Upper lobe of left lung (tissue), 6 donors: ENCODE measurements around the gene ATP1A4. TPM values are rescaled to one million over a fixed set of nuclear protein-coding genes. Genes with fewer than 3 reads are reported as not detected.
A peak's percentile ranks its signal among the peaks of the same experiment; 100 is the strongest.

Experiments
- ATAC-seq, 2 donors: fragments of 200-7000 bp; cut with Tn5 transposase; one replicate each; pipeline ENCODE4 v1.9.1; 2022; ENCODE audit warnings: mild to moderate bottlenecking in 2 of 2, moderate library complexity in 2 of 2; ENCODE audit not compliant: low FRiP score in 2 of 2
- DNase-seq, 2 donors: peaks; one replicate each; pipeline ENCODE4 v3.0.0-alpha.2; 2019 to 2020
- H3K27ac ChIP-seq, 4 donors: fragments of 200-600 bp; sonication (generic); one replicate each; pipeline ENCODE4 v1.5.1; 2016 to 2019
- H3K27me3 ChIP-seq, 4 donors: fragments of 200-600 bp; sonication (generic); one replicate each; pipeline ENCODE4 v1.5.1; 2017 to 2019
- H3K36me3 ChIP-seq, 4 donors: fragments of 200-600 bp; sonication (generic); one replicate each; pipeline ENCODE4 v1.5.1; 2016 to 2019
- H3K4me1 ChIP-seq, 4 donors: fragments of 200-600 bp; sonication (generic); one replicate each; pipeline ENCODE4 v1.5.1; 2018 to 2019
- H3K4me3 ChIP-seq, 4 donors: fragments of 200-600 bp; sonication (generic); one replicate each; pipeline ENCODE4 v1.5.1; 2017 to 2019; ENCODE audit warnings: mild to moderate bottlenecking in 2 of 4, moderate library complexity in 1 of 4
- H3K9me3 ChIP-seq, 4 donors: fragments of 200-600 bp; sonication (generic); one replicate each; pipeline ENCODE4 v1.5.1; 2018 to 2019
- EP300 ChIP-seq, 4 donors: sonication (generic); formaldehyde crosslinking; IDR thresholded peaks; one replicate each; pipeline ENCODE4 v1.5.1; 2017; ENCODE audit warnings: antibody characterized with exemption in 4 of 4, control low read depth in 2 of 4
- POLR2A ChIP-seq, 4 donors: fragments of 450-650 bp; IDR thresholded peaks; one replicate each; pipeline ENCODE4 v1.5.1; 2016 to 2017; ENCODE audit warnings: antibody characterized with exemption in 4 of 4, mild to moderate bottlenecking in 2 of 4
- POLR2AphosphoS5 ChIP-seq, 2 donors: sonication (generic); formaldehyde crosslinking; IDR thresholded peaks; one replicate each; pipeline ENCODE4 v1.5.1; 2017; ENCODE audit warnings: antibody characterized with exemption in 2 of 2
- WGBS, 2 donors: methylation state at CpG; one replicate each; pipeline ENCODE4 v1.1.5; 2017 to 2018; 5-methylcytosine and 5-hydroxymethylcytosine counted together
- total RNA-seq, 6 donors: library from RNA; depleted of rRNA in 4 of 6; stranded (reverse); fragments of >200 nt in 4 of 6; gene quantifications; one replicate each; pipeline versions ENCODE4 v1.1.0 to v1.2.1, GENCODE V29; 2016 to 2021
- TF ChIP-seq, protein P1 (sequence below), 6 experiments: fragments of 450-650 bp in 4 of 6; fragments of 200-600 bp in 2 of 6; sonication (generic) in 2 of 6; IDR thresholded peaks; one replicate each; pipeline ENCODE4 v1.5.1; 2016 to 2019; ENCODE audit warnings: antibody characterized with exemption in 6 of 6
- donor health status: DM: no; HTN: no; CAD: no; lungs with moderate emphysema.
- donor health status: DM: no; HTN: yes; CAD: no; lungs with severe emphysema.

Gene ATP1A4
- total RNA-seq, 6 donors from 2014 or later = 0.52 to 0.61 TPM; not detected in 4

- no peaks in the 10 kb centered on the region for H3K9me3 ChIP-seq
- ATAC-seq (no peak), DNase-seq (peak in 1 of 2 donors; percentile 34)
- TF ChIP-seq, protein P1, sequence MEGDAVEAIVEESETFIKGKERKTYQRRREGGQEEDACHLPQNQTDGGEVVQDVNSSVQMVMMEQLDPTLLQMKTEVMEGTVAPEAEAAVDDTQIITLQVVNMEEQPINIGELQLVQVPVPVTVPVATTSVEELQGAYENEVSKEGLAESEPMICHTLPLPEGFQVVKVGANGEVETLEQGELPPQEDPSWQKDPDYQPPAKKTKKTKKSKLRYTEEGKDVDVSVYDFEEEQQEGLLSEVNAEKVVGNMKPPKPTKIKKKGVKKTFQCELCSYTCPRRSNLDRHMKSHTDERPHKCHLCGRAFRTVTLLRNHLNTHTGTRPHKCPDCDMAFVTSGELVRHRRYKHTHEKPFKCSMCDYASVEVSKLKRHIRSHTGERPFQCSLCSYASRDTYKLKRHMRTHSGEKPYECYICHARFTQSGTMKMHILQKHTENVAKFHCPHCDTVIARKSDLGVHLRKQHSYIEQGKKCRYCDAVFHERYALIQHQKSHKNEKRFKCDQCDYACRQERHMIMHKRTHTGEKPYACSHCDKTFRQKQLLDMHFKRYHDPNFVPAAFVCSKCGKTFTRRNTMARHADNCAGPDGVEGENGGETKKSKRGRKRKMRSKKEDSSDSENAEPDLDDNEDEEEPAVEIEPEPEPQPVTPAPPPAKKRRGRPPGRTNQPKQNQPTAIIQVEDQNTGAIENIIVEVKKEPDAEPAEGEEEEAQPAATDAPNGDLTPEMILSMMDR (IDR thresholded peaks at IDR 0.05) = no peak
- TF ChIP-seq POLR2A (IDR thresholded peaks at IDR 0.05) = no peak
- no peak for TF ChIP-seq EP300 (IDR thresholded peaks at IDR 0.05)
- no peak for TF ChIP-seq POLR2AphosphoS5 (IDR thresholded peaks at IDR 0.05)
- no peaks in the 10 kb centered on the region for H3K27me3 ChIP-seq
- no peak overlapping the region for H3K4me3 ChIP-seq
- 61 to 62% methylated on average over 9 to 10 of the region's 10 CpGs for WGBS, 2 donors
- H3K27ac ChIP-seq = peak overlapping the region in 2 of 4 donors; percentile 42 to 65
- H3K36me3 ChIP-seq = peaks cover 22 to 97% (median 83%) of the 10 kb centered on the region in 4 donors
- H3K4me1 ChIP-seq = peaks cover 11 to 33% (median 17%) of the 10 kb centered on the region in 4 donors
Observed at GRCh38 chr1:160217481-160218051, 66.2 kb downstream of the ATP1A4 start.

GRCh38 chr1:160219062-160219929, 67.9 kb downstream of the ATP1A4 start:
- no peak for TF ChIP-seq POLR2AphosphoS5 (IDR thresholded peaks at IDR 0.05)
- TF ChIP-seq, protein P1 (IDR thresholded peaks at IDR 0.05) = peak; percentile 24 to 52 (median 34)
- H3K9me3 ChIP-seq = no peaks in the 10 kb centered on the region
- peaks cover 11 to 33% (median 17%) of the 10 kb centered on the region in 4 donors for H3K4me1 ChIP-seq
- WGBS, 2 donors = 58 to 65% methylated on average over 4 of the region's 4 CpGs
- H3K36me3 ChIP-seq = peaks cover 27 to 97% (median 82%) of the 10 kb centered on the region in 4 donors
- DNase-seq (no peak), ATAC-seq (peak in 1 of 2 donors; percentile 71)
- no peaks in the 10 kb centered on the region for H3K27me3 ChIP-seq
- H3K27ac ChIP-seq = peak overlapping the region in 2 of 4 donors; percentile 13 to 65
- no peak overlapping the region for H3K4me3 ChIP-seq

GRCh38 chr1:160220301-160220700, 68.9 kb downstream of the ATP1A4 start:
- 78 to 82% methylated on average over 2 of the region's 2 CpGs for WGBS, 2 donors
- Histone ChIP-seq H3K27ac (peak overlapping the region in 1 of 4 donors; percentile 65), H3K36me3 (peaks cover 37 to 97% (median 82%) of the 10 kb centered on the region in 4 donors), H3K9me3 (no peaks in the 10 kb centered on the region), H3K27me3 (no peaks in the 10 kb centered on the region), H3K4me3 (no peak overlapping the region), H3K4me1 (peaks cover 11 to 33% (median 17%) of the 10 kb centered on the region in 4 donors)
- DNase-seq (no peak), ATAC-seq (no peak)
- TF ChIP-seq EP300 (IDR thresholded peaks at IDR 0.05) = no peak
- TF ChIP-seq, protein P1 (IDR thresholded peaks at IDR 0.05) = no peak
- no peak for TF ChIP-seq POLR2A (IDR thresholded peaks at IDR 0.05)
- TF ChIP-seq POLR2AphosphoS5 (IDR thresholded peaks at IDR 0.05) = no peak

- no peaks in the 10 kb centered on the region for H3K9me3 ChIP-seq
- H3K36me3 ChIP-seq = peaks cover 38 to 97% (median 80%) of the 10 kb centered on the region in 4 donors
- no peak for ATAC-seq
- no peak overlapping the region for H3K4me3 ChIP-seq
- peaks cover 11 to 33% (median 17%) of the 10 kb centered on the region in 4 donors for H3K4me1 ChIP-seq
- H3K27ac ChIP-seq = no peak overlapping the region
- no peak for DNase-seq
- TF ChIP-seq POLR2AphosphoS5 (IDR thresholded peaks at IDR 0.05) (no peak), POLR2A (IDR thresholded peaks at IDR 0.05) (no peak)
- H3K27me3 ChIP-seq = no peaks in the 10 kb centered on the region
Observed at GRCh38 chr1:160221089-160221488, 69.7 kb downstream of the ATP1A4 start.

GRCh38 chr1:160222546-160222945, 71.1 kb downstream of the ATP1A4 start:
- WGBS, 2 donors = 84 to 88% methylated on average over 3 of the region's 3 CpGs
- DNase-seq = no peak
- H3K9me3 ChIP-seq = no peaks in the 10 kb centered on the region
- no peak overlapping the region for H3K4me3 ChIP-seq
- peaks cover 31 to 96% (median 71%) of the 10 kb centered on the region in 4 donors for H3K36me3 ChIP-seq
- no peaks in the 10 kb centered on the region for H3K27me3 ChIP-seq
- ATAC-seq = no peak
- no peak overlapping the region for H3K27ac ChIP-seq
- H3K4me1 ChIP-seq = peaks cover 6 to 26% (median 18%) of the 10 kb centered on the region in 4 donors
- TF ChIP-seq POLR2A (IDR thresholded peaks at IDR 0.05) = no peak
- TF ChIP-seq, protein P1 (IDR thresholded peaks at IDR 0.05) = no peak
- no peak for TF ChIP-seq POLR2AphosphoS5 (IDR thresholded peaks at IDR 0.05)
- TF ChIP-seq EP300 (IDR thresholded peaks at IDR 0.05) = no peak
